Activated T-cell treated with anti-CD3 and anti-CD28 coated beads, Interleukin-2, amount 50 U/mL, for 4 hours (primary cell): ENCODE measurements around the gene SNED1. TPM values are rescaled to one million over a fixed set of nuclear protein-coding genes. Genes with fewer than 3 reads are reported as not detected.

Experiments
- ATAC-seq, 2 donors: fragments of 200-7000 bp; cut with Tn5 transposase; one replicate each; pipeline ENCODE4 v1.10.0; 2021
- DNase-seq: peaks from one replicate; pipeline ENCODE4 v3.0.0-alpha.2; 2020
- H3K27me3 Mint-ChIP-seq: one replicate; pipeline ENCODE4 v1.8.0; 2021; ENCODE audit warnings: low read depth, mixed read lengths
- H3K36me3 Mint-ChIP-seq: one replicate; pipeline ENCODE4 v1.8.0; 2022; ENCODE audit warnings: mixed read lengths; ENCODE audit not compliant: insufficient read depth
- H3K4me1 Mint-ChIP-seq: one replicate; pipeline ENCODE4 v1.8.0; 2021; ENCODE audit warnings: low read depth, mixed read lengths
- H3K4me3 Mint-ChIP-seq: one replicate; pipeline ENCODE4 v1.8.0; 2021; ENCODE audit warnings: mild to moderate bottlenecking, moderate library complexity, mixed read lengths
- H3K9me3 Mint-ChIP-seq: one replicate; pipeline ENCODE4 v1.8.0; 2021; ENCODE audit warnings: mixed read lengths
- total RNA-seq, 3 donors: library from RNA; stranded (reverse); gene quantifications; one replicate each; pipeline ENCODE4 v1.2.1, GENCODE V29; 2021

SNED1 gene
- total RNA-seq, 3 donors from 2014 or later, result 0.53 to 2.1 (median 1.3) TPM

GRCh38 chr2:241109210-241110088, 111.0 kb downstream of the SNED1 start:
- H3K36me3 Mint-ChIP-seq, result peaks cover 15% of the 10 kb centered on the region

DNA sequence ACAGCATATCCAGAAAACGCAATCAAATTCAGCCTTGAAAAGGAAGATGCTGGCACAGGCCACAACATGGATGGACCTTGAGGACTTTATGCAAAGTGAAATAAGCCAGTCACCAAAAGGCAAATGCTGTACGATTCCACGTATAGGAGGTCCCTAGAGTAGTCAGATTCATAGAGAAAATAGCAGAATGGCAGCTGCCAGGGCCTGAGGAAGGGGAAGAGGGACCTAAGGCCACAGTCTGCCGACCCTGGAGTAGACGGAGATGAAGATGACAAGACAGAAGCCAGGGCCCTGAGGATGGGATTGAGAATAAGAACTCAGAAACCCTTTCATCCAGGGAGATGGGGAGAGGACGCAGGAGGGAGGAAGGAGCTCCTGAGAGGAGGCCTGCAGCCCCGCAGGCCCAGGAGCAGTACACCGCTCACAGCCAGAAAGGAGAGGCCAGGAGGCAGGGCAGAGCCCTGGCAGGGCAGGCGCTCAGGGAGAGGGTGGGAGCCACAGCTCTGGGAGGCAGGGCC, 111.7 kb downstream of the SNED1 start:
- Mint-ChIP-seq H3K27me3 (no peaks in the 10 kb centered on the region), H3K4me1 (peaks cover 50% of the 10 kb centered on the region), H3K9me3 (no peaks in the 10 kb centered on the region), H3K36me3 (peaks cover 22% of the 10 kb centered on the region), H3K4me3 (peak overlapping the region; percentile 74)
- DNase-seq (no peak), ATAC-seq (peak; percentile 2 to 12)

More at GRCh38 chr2:241109210-241110088, 111.0 kb downstream of the SNED1 start:
- Mint-ChIP-seq H3K4me1 (peaks cover 51% of the 10 kb centered on the region), H3K4me3 (peak overlapping the region; percentile 74), H3K9me3 (no peaks in the 10 kb centered on the region), H3K27me3 (no peaks in the 10 kb centered on the region)
- DNase-seq, result no peak
- ATAC-seq, result peak in 1 of 2 donors; percentile 29

DNA sequence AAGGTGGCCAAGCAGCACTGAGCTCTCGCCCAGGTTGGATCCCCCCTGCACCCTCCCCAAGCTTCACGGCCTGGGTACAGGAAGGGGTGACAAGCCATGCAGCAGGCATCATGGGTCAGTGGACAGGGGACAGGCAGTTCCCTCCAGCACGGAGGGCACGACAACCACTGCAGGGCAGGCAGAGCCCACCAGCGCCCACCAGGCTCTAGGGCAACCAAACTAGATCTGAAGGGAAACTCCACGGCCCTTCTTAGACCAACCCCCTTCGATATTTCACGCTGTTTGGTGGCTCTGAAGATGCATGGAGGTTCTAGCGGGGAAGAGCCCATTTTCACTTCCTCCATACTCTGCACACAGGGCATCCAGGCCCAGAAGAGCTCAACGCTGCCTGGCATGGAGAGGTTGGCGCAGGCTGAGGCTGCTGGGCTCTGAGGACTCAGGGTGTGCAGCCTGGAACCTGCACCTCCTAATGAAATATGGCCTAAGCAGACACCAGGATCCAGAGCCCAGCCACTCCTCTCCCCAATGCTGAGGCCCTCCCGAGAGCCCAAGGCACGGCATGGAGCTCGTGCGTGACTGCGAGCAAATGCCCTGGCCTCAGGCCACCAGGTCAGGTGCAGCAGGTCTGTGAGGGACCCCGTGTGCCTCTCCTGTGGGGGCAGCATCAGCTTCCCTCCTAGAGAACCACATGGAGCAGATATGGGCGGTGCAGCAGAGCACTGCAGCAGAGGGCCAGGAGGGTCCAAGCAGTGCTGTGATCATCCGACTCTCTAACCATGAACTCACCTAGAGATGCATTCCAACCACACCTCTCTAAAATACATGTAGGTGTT, 112.4 kb downstream of the SNED1 start:
- Mint-ChIP-seq H3K4me3 (peak overlapping the region; percentile 74), H3K4me1 (peaks cover 50% of the 10 kb centered on the region), H3K36me3 (peaks cover 24% of the 10 kb centered on the region), H3K27me3 (no peaks in the 10 kb centered on the region), H3K9me3 (no peaks in the 10 kb centered on the region)
- ATAC-seq, result peak; percentile 37 to 41
- DNase-seq, result no peak

- peaks cover 29% of the 10 kb centered on the region for H3K36me3 Mint-ChIP-seq
- no peaks in the 10 kb centered on the region for H3K27me3 Mint-ChIP-seq
- ATAC-seq (peak; percentile 44 to 56), DNase-seq (no peak)
- peak overlapping the region; percentile 74 for H3K4me3 Mint-ChIP-seq
- peaks cover 50% of the 10 kb centered on the region for H3K4me1 Mint-ChIP-seq
- H3K9me3 Mint-ChIP-seq, result no peaks in the 10 kb centered on the region
These were observed 113.0 kb downstream of the SNED1 start for GRCh38 chr2:241111440-241111805.

GRCh38 chr2:241112046-241112445, 113.6 kb downstream of the SNED1 start:
- no peak for ATAC-seq
- no peaks in the 10 kb centered on the region for H3K9me3 Mint-ChIP-seq
- peaks cover 32% of the 10 kb centered on the region for H3K36me3 Mint-ChIP-seq
- peaks cover 45% of the 10 kb centered on the region for H3K4me1 Mint-ChIP-seq
- H3K4me3 Mint-ChIP-seq, result peak overlapping the region; percentile 74
- DNase-seq, result no peak
- H3K27me3 Mint-ChIP-seq, result no peaks in the 10 kb centered on the region

DNA sequence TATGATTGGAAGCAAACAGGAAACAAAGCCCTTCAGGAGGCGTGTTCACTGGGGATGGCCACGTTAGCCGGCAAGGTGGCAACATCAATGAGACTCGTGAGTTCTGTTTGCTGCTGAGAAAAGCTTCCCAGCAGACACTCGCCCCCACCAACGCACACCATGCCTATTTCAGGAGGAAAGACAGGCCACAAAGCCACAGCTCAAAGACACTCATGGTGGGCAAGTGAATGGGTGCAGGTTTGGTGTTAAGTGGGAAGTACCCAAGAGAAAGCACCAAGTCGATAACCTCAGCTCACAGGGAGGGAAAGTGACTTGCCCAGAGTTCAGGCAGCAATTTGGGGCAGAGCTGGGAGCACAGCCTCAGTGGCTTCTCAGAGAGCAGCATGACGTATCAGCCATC, 114.2 kb downstream of the SNED1 start:
- peak; percentile 67 to 69 for ATAC-seq
- H3K9me3 Mint-ChIP-seq, result no peaks in the 10 kb centered on the region
- DNase-seq, result peak; percentile 36
- peaks cover 32% of the 10 kb centered on the region for H3K36me3 Mint-ChIP-seq
- H3K4me3 Mint-ChIP-seq, result peak overlapping the region; percentile 74
- H3K27me3 Mint-ChIP-seq, result no peaks in the 10 kb centered on the region
- H3K4me1 Mint-ChIP-seq, result peaks cover 44% of the 10 kb centered on the region

- ATAC-seq (no peak), DNase-seq (no peak)
- no peaks in the 10 kb centered on the region for H3K27me3 Mint-ChIP-seq
- no peaks in the 10 kb centered on the region for H3K9me3 Mint-ChIP-seq
- H3K4me1 Mint-ChIP-seq, result peaks cover 23% of the 10 kb centered on the region
- no peak overlapping the region for H3K4me3 Mint-ChIP-seq
- peaks cover 32% of the 10 kb centered on the region for H3K36me3 Mint-ChIP-seq
These were observed 116.4 kb downstream of the SNED1 start for GRCh38 chr2:241114836-241115235.

DNA sequence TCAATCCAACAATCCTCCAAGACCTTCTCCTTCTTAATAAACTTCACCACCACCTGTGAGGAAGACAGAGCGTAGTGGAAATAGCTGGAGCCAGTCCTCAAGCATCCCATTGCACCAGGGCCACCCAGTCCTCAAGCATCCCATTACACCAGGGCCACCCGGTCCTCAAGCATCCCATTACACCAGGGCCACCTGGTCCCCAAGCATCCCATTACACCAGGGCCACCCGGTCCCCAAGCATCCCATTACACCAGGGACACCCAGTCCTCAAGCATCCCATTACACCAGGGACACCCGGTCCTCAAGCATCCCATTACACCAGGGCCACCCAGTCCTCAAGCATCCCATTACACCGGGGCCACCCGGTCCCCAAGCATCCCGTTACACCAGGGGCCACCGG, 116.9 kb downstream of the SNED1 start:
- Mint-ChIP-seq H3K36me3 (peaks cover 35% of the 10 kb centered on the region), H3K27me3 (no peaks in the 10 kb centered on the region), H3K4me3 (no peak overlapping the region), H3K4me1 (peaks cover 18% of the 10 kb centered on the region), H3K9me3 (no peaks in the 10 kb centered on the region)
- DNase-seq (no peak), ATAC-seq (no peak)

GRCh38 chr2:241116606-241117560, 118.5 kb downstream of the SNED1 start:
- H3K9me3 Mint-ChIP-seq, result peaks cover 3% of the 10 kb centered on the region
- no peak for DNase-seq
- peaks cover 40% of the 10 kb centered on the region for H3K36me3 Mint-ChIP-seq
- no peaks in the 10 kb centered on the region for H3K27me3 Mint-ChIP-seq
- ATAC-seq, result no peak
- H3K4me3 Mint-ChIP-seq, result no peak overlapping the region
- H3K4me1 Mint-ChIP-seq, result peaks cover 9% of the 10 kb centered on the region

DNA sequence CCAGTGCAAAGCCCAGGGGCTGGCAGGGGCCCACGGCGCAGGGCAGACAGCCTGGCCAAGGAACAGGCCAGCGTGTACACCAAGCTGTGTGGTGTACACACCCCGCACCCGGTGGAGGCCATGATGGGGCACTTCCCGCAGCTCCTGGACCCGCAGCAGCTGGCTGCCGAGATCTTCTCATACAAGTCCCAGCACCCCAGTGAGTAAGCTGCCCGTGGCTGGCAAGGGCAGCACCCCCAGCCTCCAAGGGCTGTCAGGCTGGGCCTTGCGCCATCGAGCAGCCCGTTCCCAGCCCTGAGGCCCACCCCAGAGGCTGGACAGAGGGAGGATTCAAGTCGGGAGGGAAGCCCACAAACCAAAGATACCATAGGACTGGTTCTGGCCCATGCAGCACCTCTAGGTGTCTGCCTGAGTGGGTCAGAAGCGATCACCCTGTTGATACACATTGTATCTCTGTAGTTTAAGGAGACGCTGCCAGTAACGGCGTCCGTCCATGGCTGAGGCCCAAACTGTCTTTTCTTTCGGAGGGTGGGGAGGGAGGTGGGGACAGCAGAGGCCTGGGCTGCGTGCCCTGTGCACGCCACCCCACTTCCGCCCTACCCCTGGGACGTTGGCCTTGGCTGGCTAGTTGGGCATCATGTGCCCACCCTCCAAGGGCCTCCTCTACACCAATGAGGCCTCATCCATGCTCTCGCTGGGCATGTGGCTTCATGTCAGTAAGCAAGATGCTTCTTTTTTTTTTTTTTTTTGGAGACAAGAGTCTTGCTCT, 120.5 kb downstream of the SNED1 start:
- Mint-ChIP-seq H3K36me3 (peaks cover 38% of the 10 kb centered on the region), H3K27me3 (no peaks in the 10 kb centered on the region), H3K4me3 (no peak overlapping the region), H3K9me3 (peaks cover 3% of the 10 kb centered on the region), H3K4me1 (peaks cover 2% of the 10 kb centered on the region)
- no peak for ATAC-seq
- no peak for DNase-seq

DNA sequence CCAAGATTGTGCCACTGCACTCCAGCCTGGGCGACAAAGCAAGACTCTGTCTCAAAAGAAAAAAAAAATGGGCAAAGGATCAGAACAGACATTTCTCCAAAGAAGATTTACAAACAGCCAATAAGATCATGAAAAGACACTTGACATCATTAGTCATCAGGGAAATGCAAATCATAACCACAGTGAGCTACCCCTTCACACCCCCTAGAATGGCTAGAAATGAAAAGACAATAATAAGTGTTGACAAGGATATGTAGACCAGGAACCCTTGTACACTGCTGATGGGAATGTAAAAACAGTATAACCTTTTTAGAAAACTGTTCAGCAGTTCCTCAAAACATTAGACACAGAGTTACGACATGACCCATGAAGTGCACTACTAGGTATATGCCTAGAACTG, 122.0 kb downstream of the SNED1 start:
- Mint-ChIP-seq H3K27me3 (no peaks in the 10 kb centered on the region), H3K36me3 (peaks cover 27% of the 10 kb centered on the region), H3K4me1 (peaks cover 5% of the 10 kb centered on the region), H3K4me3 (no peak overlapping the region), H3K9me3 (peaks cover 3% of the 10 kb centered on the region)
- ATAC-seq (peak; percentile 33 to 66), DNase-seq (no peak)

GRCh38 chr2:241121008-241121407, 122.6 kb downstream of the SNED1 start:
- Mint-ChIP-seq H3K27me3 (no peaks in the 10 kb centered on the region), H3K4me3 (no peak overlapping the region), H3K9me3 (peaks cover 3% of the 10 kb centered on the region), H3K4me1 (peaks cover 7% of the 10 kb centered on the region), H3K36me3 (peaks cover 26% of the 10 kb centered on the region)
- ATAC-seq (no peak), DNase-seq (no peak)

- peaks cover 12% of the 10 kb centered on the region for H3K4me1 Mint-ChIP-seq
- no peak overlapping the region for H3K4me3 Mint-ChIP-seq
- ATAC-seq (no peak), DNase-seq (no peak)
- peaks cover 3% of the 10 kb centered on the region for H3K9me3 Mint-ChIP-seq
- H3K36me3 Mint-ChIP-seq, result peaks cover 19% of the 10 kb centered on the region
- H3K27me3 Mint-ChIP-seq, result no peaks in the 10 kb centered on the region
These were observed 124.1 kb downstream of the SNED1 start for GRCh38 chr2:241122376-241123002.
